ENCODE measurements around the gene NDUFC1.
A peak's percentile ranks its signal among the peaks of the same experiment; 100 is the strongest.
"Not testable (repeated sequence)": the region's sequence is repeated elsewhere in the genome, so short reads cannot be mapped to it uniquely, and the experiment has no call there.

NDUFC1 gene

DNA sequence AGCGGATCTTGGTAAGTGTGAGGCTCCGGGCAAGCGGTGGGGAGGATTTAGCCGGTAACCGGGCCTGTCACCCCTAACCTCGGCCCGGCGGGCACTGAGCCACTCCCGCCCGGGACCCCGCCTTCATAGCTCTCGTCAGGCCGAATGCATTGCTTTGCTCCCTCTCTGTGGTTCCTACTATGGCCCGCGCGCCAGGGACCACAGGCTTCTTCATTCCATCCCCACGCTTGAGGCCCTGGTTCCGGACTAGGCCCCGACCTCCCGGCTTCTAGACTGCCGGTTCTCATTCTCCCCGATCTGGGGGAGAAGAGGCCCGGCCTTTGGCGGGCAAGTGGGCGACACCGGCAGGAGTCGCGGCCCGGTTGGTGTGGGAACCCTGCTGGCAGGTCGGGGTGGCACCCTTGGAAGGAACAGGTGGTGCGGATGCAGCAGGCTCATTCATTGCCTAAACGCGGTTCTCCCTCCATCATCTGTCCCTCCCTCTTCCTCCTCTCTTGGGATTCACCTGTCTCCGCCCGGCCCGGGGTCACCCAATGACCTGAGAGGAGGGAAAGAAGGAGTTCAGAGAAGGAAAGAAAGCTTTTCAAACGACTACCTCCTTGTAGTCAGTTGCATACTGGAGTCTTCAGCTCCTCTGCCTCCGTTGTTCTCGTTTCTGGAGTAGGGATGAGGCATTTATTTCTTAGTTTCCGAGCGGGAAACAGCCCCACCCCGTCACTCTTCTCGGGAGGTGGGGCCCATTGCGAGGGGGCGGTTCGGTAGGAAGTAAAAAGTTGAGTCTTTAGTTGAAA is at the start of gene NDUFC1:
Gene NDUFC1 (minus strand): TSS at position 657 of the 791 bp plus-strand sequence. CDS start 6,679 bp downstream, outside the sequence.
- peak; percentile 59 for DNase-seq

DNA sequence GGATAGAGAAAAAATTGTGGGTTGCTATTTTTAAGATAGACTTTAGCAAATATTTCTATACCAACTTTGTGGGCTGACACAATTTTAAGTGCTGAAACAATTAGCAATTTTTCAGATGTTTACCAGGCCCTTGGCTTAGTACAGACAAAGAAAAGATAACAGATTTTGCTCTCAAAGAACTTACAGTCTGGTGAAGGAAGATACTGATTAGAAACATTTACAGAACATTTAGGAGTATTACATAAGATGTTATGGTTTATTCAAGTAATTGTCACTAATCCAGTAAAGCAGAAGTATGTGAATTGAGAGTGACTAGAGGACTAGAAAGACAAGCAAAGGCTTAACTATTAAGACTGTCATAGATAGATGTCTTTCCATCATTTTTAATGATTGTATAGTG is 35.3 kb upstream of the NDUFC1 start:
- no peak for DNase-seq

DNA sequence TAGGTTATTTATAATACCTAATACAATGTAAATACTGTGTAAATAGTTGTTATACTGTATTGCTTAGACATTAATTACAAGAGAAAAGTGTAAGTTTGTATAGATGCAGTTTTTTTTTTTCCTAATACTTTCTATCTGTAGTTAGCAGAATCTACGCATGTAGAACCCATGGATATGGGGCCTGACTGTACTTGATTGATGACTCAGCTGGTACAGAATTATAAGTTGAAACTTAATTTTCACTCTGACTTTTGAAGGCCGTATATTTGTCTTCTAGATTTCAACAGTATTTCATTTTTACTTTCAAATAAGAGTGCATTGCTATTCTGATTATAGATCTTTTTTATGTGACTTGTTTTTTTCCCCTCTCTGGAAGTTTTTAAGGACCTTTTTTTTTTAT is 30.8 kb upstream of the NDUFC1 start:
- no peak for DNase-seq

DNA sequence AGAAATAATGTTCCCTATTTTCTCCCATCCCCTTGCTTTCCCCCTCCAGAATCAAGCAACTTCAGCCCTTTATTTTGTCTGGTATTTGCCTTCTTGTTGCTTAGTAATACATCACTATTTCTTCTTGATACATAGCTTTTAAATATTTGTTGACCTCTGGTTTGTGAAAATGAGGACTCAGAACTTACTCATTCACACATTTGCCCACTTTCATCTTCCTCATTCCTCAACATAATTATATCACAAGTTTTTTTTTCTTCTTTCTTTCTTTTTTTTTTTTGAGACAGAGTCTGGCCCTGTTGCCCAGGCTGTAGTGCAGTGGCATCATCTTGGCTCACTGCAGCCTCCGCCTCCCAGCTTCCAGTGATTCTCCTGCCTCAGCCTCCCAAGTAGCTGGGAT is 28.9 kb upstream of the NDUFC1 start:
- no peak for DNase-seq

DNA sequence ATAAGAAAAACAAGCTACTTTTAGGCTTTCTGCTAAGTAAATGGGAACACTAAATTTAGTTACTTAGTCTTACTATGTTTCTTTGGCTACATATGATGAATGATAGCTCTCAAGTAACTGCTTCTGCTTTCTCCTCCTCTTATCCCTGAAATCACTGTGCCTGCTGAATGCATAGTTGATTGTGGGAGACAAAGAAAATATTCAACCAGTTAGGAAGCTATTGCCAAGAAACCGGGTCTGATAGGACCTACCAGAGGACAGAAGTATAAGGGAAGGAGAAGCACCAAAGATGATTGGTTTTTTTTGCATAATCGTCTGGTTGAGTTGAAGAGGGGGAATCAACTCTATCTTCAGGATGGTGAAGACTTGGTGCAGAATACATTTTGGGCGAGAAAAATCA is 28.0 kb upstream of the NDUFC1 start:
- no peak for DNase-seq

DNA sequence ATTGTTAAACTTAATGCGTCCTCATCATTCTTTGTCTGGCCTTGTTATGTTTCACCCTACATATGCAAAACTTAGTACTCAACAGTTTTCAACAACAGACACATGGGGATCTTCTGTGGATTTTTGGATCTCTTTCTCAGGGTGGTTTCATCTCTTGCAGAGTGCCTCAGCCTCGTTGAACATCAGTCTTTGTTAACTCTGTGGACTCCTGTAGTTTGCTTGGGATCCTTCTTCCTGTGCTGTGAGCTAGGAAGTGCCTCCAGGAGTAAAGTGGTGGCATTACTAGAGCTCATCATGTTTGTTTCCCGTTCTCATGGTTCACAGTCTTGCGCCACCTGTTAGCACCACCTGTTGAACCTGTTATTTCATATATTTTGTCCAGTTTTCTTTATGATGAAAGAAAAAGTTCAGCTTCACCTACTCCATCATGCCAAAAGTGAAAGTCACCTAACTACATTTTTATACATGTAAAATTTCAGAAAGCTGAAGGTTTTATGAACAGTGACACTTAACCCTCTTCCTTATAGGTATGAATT is 27.5 kb upstream of the NDUFC1 start:
- DNase-seq, result no peak

DNA sequence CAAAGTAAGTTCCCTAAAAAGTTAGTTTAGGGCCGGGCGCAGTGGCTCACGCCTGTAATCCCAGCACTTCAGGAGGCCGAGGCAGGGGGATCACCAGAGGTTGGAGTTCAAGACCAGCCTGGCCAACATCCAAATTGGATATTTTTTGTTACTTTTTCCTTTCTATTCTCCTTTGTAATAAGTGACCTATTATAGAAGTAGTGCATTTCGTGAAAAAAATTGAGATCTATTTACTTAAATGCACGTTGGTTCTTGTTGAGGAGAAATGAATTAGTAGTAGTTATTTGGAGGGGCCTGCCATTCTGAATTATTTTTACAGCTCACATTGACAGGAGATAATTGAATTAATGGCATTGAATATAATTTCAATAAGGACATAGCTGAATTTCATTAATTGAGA is 22.3 kb upstream of the NDUFC1 start:
- DNase-seq, result no peak

DNA sequence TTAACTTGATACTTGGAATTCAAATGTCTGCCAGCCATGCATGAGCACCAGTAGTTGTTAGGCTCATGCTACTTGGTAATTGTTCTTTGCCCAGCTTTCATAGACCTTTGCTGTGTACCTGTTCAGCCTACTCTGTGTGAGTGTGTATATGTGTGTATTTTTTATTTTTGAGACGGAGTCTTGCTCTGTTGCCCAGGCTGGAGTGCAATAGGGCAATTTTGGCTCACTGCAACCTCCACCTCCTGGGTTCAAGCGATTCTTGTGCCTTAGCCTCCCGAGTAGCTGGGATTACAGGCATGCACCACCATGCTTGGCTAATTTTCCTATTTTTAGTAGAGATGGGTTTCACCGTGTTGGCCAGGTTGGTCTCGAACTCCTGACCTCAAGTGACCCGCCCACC is 20.3 kb upstream of the NDUFC1 start:
- not testable (repeated sequence) for DNase-seq

DNA sequence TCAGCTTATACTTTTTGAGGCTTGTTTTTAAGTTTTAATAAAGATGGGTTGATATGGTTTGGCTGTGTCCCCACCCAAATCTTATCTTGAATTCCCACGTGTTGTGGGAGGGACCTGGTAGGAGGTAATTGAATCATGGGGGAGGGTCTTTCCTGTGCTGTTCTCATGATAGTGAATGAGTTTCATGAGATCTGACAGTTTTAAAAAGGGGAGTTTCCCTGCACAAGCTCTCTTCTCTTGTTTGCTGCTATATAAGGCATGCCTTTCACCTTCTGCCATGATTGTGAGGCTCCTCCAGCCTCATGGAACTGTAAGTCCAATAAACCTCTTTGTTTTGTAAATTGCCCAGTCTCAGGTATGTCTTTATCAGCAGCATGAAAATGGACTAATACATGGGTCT is 19.8 kb upstream of the NDUFC1 start:
- not testable (repeated sequence) for DNase-seq

DNA sequence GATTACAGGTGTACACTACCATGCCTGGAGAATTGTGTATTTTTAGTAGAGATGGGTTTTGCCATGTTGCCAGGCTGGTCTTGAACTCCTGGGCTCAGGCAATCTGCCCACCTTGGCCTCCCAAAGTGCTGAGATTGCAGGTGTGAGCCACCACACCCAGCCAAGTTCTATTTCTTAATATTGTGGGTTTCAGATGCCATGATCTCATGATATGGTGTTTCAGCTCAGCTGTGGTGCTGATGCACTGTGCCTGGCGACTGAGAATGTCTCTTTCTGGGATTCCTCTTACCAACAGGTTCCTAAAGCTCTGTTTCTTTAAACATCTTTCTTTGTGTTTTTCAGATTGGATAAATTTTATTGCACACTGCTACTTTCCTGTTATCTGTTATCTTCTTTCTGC is 17.3 kb upstream of the NDUFC1 start:
- no peak for DNase-seq

DNA sequence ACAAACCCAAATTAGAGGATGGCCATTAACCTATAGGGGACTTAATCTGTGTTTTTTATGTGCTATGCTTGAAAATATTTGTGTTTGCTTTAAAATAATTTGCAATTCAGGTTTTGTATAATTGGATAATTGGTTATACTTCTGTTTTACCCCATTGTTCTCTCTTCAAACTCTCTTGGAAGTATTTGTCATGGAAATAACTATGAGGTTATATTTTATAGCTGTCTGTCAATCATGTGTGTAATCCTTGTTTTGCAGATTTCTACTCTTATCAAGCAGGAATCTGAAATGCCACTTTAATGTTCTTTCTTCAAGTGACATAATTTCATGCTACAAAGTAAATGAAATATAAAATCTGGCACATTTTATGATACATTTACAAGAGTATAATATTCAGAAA is 15.4 kb upstream of the NDUFC1 start:
- no peak for DNase-seq

DNA sequence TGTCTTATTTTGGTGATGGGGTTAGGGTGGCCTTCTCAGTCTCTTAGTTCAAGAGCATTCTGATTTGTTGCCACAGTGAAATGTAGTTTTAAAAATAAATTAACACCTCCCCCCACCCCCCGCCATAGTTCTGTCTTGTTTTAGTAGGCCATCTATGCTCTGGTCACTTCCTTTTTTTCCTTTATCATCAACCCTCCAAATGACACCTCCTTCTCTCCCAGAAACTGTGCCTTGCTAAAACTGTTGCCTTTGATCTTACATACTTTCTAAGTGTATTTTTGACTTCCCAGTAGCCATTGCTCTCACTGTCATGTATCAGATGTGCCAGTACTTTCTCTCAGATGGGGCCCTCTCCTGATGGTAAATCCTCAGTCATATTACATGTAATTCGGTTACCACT is 14.5 kb upstream of the NDUFC1 start:
- DNase-seq, result no peak

DNA sequence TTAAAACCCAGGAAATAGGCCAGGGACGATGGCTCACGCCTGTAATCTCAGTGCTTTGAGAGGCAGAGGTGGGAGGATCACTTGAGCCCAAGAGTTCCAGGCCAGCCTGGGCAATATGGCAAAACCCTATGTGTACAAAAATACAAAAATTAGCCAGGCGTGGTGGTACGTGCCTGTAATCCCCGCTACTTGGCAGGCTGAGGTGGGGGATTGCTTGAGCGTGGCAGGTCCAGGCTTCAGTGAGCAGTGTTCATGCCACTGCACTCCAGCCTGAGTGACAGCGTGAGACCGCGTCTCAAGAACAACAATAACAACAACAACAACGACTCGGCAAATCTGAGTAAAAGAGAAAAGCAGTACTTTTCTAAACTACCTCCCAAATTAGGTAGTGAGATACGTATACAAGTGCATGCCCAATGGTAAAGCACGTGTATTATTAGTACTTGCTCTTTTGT is 13.0 kb upstream of the NDUFC1 start:
- DNase-seq, result no peak

DNA sequence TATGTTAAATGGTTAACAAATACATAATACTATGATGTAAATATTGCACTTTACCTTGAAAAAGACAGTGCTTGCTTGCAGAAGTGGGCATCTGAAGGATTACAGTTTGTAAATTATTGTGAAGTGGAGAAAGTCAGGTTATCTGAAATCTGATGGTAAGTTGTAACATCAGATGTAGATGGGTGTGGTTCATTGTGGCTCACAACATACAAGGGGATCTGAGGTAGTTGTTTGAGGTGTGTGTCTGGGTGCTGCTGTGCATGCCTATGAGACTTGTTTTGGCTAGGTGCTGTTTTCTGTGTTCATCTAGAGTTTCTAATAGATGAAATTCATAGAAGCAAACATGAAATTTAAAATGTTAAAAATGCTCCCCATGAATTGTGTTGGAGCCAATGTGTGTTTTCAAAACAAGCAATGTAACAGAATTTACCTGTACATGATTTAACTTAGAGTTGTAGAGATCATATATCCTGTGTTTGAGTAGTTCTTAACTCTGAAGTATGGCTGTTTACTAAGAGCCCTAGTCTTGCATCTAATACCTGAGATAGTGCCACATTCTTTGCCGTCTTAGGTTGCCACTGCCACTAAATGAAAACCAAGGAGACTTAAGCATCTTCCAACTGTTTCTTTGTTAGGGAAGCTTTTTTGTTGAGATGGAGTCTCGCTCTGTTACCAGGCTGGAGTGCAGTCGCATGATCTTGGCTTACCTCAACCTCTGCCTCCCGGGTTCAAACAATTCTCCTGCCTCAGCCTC is 11.9 kb upstream of the NDUFC1 start:
- no peak for DNase-seq

DNA sequence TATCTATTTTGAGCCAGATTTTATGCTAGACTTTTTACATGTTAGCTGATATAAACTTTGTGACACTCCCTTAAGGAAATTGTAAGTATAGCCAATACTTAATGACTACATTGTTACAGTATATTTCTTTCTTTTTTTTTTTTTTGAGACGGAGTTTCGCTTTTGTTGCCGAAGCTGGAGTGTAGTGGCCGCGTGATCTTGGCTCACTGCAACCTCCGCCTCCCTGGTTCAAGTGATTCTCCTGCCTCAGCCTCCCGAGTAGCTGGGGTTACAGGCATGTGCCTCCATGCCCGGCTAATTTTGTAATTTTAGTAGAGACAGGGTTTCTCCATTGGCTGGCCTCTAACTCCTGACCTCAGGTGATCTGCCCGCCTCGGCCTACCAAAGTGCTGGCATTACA is 11.1 kb upstream of the NDUFC1 start:
- not testable (repeated sequence) for DNase-seq

DNA sequence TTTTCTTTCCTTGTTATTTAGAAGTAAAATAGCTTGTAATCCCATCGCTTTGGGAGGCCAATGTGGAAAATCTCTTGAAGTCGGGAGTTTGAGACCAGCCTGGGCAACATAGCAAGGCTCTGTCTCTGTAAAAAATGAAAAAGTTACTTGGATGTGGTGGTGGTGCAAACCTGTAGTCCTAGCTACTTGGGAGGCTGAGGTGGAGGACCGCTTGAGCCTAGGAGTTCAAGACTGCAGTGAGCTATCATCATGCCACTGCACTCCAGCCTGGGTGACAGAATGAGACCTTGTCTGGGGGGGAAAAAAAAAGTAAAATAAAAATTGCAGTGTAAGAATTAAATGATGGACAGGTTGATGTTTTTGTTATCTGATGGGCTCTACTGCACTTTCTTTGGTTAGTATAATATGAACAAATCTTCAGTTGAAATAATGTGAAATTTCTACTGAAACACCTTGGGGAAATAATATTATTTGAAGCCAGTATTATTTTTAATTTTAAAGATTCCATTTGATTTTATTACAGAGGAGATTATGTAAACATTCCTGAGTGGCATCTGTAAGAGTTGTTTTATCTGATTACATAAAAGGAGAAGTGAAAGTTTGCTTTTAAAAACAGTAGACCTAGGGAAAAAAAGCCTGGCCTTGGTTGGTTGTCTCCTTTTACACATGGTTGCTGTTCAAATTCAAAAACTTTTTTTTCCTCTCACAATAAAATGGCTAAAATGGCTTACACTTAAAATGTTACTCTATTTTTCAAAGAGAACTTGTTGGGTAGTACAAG is 10.5 kb upstream of the NDUFC1 start:
- no peak for DNase-seq

DNA sequence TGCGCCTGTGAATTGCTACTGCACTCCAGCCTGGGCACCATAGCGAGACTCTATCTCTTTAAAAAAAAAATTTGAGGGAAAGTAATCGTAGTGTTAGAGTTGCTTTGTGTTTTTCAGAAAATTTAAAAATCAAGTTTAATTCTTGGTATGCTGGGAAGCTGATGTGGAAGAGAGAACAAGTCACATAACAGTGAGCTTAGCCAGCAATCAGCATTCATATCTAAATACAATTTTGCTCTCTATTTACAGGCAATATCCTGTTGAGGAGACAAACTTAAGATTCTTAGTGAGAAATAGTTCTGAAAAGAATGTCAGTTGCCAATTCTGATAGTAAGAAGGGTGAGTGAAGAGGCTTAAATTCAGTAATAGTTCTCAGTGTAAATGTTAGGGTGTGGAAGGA is 9.6 kb upstream of the NDUFC1 start:
- DNase-seq, result no peak

DNA sequence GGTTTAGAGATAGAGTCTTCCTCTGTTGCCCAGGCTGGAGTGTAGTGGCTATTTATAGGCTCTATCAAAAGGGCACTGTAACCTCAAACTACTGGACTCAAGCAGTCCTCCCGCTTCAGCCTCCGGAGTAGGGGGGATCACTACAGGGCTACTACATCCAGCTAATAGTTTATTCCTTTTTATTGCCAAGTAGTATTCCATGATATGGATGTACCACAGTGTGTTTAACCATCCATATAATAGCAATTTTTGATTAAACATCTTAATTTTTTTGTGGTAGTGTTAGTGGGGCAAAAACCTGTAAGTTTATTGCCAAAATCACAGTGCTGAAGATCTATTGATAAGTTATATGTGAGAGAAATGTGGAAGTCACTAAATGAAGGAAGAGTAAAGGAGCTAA is 2.6 kb upstream of the NDUFC1 start:
- DNase-seq, result no peak

DNA sequence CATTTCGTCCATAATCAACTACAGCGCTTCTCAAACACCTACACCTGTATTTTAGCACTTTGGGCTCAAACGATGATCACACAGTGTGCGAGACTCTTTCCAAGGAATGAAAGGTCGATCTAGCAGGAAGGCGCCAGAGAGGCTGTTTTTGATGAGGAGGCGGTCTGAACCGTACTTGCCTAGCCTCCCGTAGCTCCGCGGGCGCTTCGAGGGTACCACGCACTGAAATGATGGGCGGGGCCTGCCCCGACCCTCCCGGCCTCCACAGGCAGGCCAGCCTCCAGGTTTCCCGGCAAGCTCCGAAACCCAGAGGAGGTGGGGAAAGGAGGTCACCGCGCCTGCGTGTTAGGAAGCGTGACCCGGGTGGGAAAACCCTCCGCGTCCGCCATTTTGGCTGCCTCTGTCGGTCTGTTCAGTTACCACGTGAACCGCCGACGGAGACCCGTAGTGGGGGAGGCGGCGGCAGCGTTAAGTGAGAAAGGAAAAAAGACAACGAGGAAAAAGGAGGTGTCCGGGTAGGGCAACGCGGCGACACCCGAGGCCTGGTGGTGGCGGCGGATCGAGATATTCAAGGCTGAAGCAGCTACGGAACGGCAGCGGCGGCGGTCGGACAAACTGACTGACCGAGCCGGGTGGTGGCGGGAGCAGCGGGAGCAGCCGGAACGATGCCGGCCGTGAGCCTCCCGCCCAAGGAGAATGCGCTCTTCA is 1.0 kb downstream of the NDUFC1 start, which contains the start of gene NAA15:
Gene NAA15 (plus strand): TSS at position 393 of the 708 bp plus-strand sequence. CDS start 273 bp downstream, at position 666.
- peak; percentile 96 for DNase-seq

DNA sequence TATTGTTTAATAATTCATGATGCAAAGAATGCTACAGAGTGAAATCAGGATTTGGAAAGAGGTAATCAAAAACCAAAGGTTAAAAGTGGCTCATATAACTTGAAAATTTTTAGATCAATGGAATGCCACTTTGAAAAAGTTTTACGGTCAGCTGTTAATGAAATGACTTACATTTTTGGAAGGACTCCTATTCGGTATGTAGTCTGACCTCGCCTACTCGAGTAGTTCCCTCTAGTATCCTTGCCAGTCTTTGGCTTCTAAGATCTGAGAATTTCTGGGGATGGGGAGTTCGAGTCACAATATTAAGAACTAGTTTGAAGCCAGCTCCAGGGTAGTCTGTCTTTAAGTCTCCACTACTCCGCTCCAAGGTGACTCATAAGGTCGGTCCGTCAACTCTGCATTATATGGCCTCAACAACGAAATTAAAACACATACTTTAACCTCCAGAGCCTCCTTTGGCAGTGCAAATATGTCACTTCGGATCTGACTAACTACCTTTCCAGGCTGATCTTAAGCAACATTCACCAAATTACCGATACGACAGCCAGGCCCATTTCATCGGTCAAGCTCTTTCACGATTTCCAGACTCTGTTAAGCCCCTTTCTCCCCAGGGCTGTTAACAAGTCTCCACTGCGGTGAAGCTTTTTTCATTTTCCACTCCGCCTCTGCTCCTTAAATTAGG is 1.7 kb downstream of the NDUFC1 start:
- peak; percentile 33 for DNase-seq

DNA sequence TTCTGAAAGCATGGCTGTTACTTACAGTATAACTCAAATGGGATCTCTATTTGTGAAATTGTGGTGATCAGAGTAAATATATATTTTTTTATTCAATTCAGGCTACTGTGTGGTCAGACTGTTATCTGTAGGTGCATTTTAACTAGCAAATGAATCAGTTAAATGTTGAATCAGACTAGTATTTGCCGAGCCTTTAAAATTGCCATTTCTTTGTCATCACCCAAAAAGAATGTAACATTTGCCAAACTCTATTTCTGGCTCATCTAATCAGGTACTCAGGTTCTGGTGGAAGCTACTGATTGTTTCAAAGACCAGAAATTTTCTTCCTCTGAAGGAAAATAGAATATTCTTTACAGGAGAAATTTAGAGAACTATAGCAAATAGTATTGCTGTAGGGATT is 2.7 kb downstream of the NDUFC1 start:
- DNase-seq, result no peak

DNA sequence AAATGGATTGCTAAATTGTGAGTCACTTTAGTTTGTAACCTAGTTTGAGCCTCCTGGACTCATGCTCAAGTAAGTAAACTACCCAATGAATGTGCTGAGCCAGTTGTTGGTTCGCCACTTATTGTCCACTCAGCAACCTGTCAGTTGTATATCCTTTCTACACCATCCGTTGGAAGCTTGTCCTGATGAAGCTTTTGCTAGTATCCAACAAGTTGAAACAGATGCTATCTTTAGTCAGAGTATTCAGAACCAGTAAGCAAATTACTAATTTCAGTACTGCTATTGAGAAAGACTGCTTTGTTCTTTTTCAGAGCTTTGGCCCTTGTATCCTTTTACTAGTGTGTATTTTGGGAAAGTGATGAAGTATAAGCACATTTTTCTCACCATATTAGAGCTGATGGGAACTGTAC is 5.3 kb downstream of the NDUFC1 start:
- DNase-seq, result no peak
